Right lobe of liver (tissue), 4 donors: ENCODE results near the gene ILDR2.

ENCODE experiments used
- POLR2A ChIP-seq: fragments of 450-650 bp; IDR thresholded peaks from one replicate; pipeline ENCODE4 v1.6.1; 2017; ENCODE audit warnings: antibody characterized with exemption, mild to moderate bottlenecking
- TF ChIP-seq, protein P1 (sequence below), 4 donors: fragments of 200-600 bp in 3 of 4; fragments of 450-650 bp in 1 of 4; IDR thresholded peaks; one replicate each; pipeline versions ENCODE4 v1.5.1 to v1.8.0; 2016 to 2022; ENCODE audit warnings: antibody characterized with exemption in 4 of 4, mild to moderate bottlenecking in 2 of 4
- donor health status: DM: no; HTN: no; CAD: no.
- donor health status: DM: no; HTN: no; CAD: no.
- donor health status: DM: no; HTN: yes; CAD: no.

DNA sequence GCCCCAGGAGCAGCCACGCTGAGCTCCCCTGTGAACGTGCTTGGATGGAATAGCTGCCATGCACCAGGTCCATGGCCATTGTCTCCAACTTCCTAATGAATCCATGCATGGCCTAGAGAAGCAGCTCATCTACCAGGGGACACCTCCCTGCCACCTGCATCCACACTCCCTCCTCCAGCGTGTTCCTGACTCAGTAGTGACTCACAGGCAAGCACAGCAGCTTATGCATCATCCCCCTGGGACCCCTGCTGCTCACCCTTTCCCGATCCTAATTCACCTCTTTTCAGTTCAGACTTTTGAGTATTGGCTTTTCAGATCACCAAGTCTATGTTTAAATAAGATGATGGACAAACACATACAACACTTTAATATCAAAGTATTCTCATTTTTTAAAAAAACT lies 59.4 kb downstream of the ILDR2 start:
- TF ChIP-seq, protein P1, sequence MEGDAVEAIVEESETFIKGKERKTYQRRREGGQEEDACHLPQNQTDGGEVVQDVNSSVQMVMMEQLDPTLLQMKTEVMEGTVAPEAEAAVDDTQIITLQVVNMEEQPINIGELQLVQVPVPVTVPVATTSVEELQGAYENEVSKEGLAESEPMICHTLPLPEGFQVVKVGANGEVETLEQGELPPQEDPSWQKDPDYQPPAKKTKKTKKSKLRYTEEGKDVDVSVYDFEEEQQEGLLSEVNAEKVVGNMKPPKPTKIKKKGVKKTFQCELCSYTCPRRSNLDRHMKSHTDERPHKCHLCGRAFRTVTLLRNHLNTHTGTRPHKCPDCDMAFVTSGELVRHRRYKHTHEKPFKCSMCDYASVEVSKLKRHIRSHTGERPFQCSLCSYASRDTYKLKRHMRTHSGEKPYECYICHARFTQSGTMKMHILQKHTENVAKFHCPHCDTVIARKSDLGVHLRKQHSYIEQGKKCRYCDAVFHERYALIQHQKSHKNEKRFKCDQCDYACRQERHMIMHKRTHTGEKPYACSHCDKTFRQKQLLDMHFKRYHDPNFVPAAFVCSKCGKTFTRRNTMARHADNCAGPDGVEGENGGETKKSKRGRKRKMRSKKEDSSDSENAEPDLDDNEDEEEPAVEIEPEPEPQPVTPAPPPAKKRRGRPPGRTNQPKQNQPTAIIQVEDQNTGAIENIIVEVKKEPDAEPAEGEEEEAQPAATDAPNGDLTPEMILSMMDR (IDR thresholded peaks at IDR 0.05): no peak
- no peak for TF ChIP-seq POLR2A
